ENCODE data around the gene ANKRD24.

- TF ChIP-seq POLR2A (IDR thresholded peaks at IDR 0.05; ENCODE audit: low read length) (no peak), GATA1 (IDR thresholded peaks at IDR 0.05; ENCODE audit: low read depth, low read length) (no peak)
Observed at GRCh38 chr19:4267101-4267900, 84.8 kb downstream of the ANKRD24 start.

Measured in erythroblast (primary cell).